ENCODE data around the gene PTPRD. TPM values are rescaled to one million over a fixed set of nuclear protein-coding genes. Genes with fewer than 3 reads are reported as not detected.
"Not testable (repeated sequence)": the region's sequence is repeated elsewhere in the genome, so short reads cannot be mapped to it uniquely, and the experiment has no call there.

PTPRD gene
- total and polyA plus RNA-seq, 4 donors: 97.4 to 229 (median 161) TPM

DNA sequence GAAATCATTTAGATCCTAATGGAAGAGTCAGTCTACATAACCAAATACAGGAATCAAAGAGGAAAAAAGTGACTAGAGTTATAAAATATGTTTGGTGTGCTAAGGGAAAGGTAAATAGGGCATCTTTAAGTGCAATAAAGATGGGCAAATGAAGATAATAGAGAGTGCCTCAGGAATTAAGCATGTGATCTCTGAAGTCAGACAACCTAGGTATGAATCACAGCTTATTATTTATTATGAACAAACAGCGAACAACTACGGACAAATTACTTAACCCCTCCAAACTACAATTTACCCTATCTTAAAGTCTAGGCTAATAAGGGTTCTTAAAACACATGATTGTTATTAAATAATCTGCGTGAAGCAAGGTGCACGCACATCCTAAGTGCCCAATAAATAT is 1903.1 kb downstream of the PTPRD start:
- Histone ChIP-seq H3K4me3 (ENCODE audit: low read depth, low read length) (no peak overlapping the region), H3K9me3 (ENCODE audit: control insufficient read depth, insufficient read depth, low read length) (no peaks in the 10 kb centered on the region), H3K27ac (ENCODE audit: low read depth, low read length) (no peak overlapping the region), H3K4me1 (ENCODE audit: control insufficient read depth, insufficient read depth, low read length) (peaks cover 3% of the 10 kb centered on the region), H3K36me3 (ENCODE audit: control insufficient read depth, insufficient read depth, low read length) (peaks cover 7% of the 10 kb centered on the region), H3K27me3 (ENCODE audit: control insufficient read depth, insufficient read depth, low read length) (no peaks in the 10 kb centered on the region)
- DNase-seq (ENCODE audit: low read depth in 4 of 6, low spot score in 6 of 6): no peak
- WGBS (ENCODE audit: insufficient coverage): no CpG with 5 or more reads among the region's 4 CpGs

- no peak for DNase-seq (ENCODE audit: low read depth in 4 of 6, low spot score in 6 of 6)
- no peaks in the 10 kb centered on the region for H3K27me3 ChIP-seq (ENCODE audit: control insufficient read depth, insufficient read depth, low read length)
- H3K36me3 ChIP-seq (ENCODE audit: control insufficient read depth, insufficient read depth, low read length): peaks cover 7% of the 10 kb centered on the region
- no peaks in the 10 kb centered on the region for H3K9me3 ChIP-seq (ENCODE audit: control insufficient read depth, insufficient read depth, low read length)
- no CpG with 5 or more reads among the region's 1 CpG for WGBS (ENCODE audit: insufficient coverage)
- no peak overlapping the region for H3K27ac ChIP-seq (ENCODE audit: low read depth, low read length)
- peaks cover 3% of the 10 kb centered on the region for H3K4me1 ChIP-seq (ENCODE audit: control insufficient read depth, insufficient read depth, low read length)
- H3K4me3 ChIP-seq (ENCODE audit: low read depth, low read length): no peak overlapping the region
Measured at GRCh38 chr9:8708728-8709127, 1904.1 kb downstream of the PTPRD start.

GRCh38 chr9:8706998-8707397 is 1905.8 kb downstream of the PTPRD start:
- no peaks in the 10 kb centered on the region for H3K27me3 ChIP-seq (ENCODE audit: control insufficient read depth, insufficient read depth, low read length)

GRCh38 chr9:8706531-8706930 is 1906.3 kb downstream of the PTPRD start:
- Histone ChIP-seq H3K27me3 (ENCODE audit: control insufficient read depth, insufficient read depth, low read length) (no peaks in the 10 kb centered on the region), H3K4me3 (ENCODE audit: low read depth, low read length) (no peak overlapping the region), H3K27ac (ENCODE audit: low read depth, low read length) (no peak overlapping the region), H3K36me3 (ENCODE audit: control insufficient read depth, insufficient read depth, low read length) (no peaks in the 10 kb centered on the region), H3K9me3 (ENCODE audit: control insufficient read depth, insufficient read depth, low read length) (no peaks in the 10 kb centered on the region), H3K4me1 (ENCODE audit: control insufficient read depth, insufficient read depth, low read length) (no peaks in the 10 kb centered on the region)
- DNase-seq (ENCODE audit: low read depth in 4 of 6, low spot score in 6 of 6): peak in 2 of 6 donors; percentile 43 to 66
- WGBS (ENCODE audit: insufficient coverage): 36% methylated on average over 3 of the region's 6 CpGs

More at GRCh38 chr9:8706998-8707397, 1905.8 kb downstream of the PTPRD start:
- no peaks in the 10 kb centered on the region for H3K36me3 ChIP-seq (ENCODE audit: control insufficient read depth, insufficient read depth, low read length)
- H3K27ac ChIP-seq (ENCODE audit: low read depth, low read length): no peak overlapping the region
- no peaks in the 10 kb centered on the region for H3K4me1 ChIP-seq (ENCODE audit: control insufficient read depth, insufficient read depth, low read length)
- H3K9me3 ChIP-seq (ENCODE audit: control insufficient read depth, insufficient read depth, low read length): no peaks in the 10 kb centered on the region
- no peak overlapping the region for H3K4me3 ChIP-seq (ENCODE audit: low read depth, low read length)
- WGBS (ENCODE audit: insufficient coverage): no CpG with 5 or more reads among the region's 1 CpG
- DNase-seq (ENCODE audit: low read depth in 4 of 6, low spot score in 6 of 6): no peak

- no peaks in the 10 kb centered on the region for H3K4me1 ChIP-seq (ENCODE audit: control insufficient read depth, insufficient read depth, low read length)
- H3K27me3 ChIP-seq (ENCODE audit: control insufficient read depth, insufficient read depth, low read length): no peaks in the 10 kb centered on the region
- no peak overlapping the region for H3K27ac ChIP-seq (ENCODE audit: low read depth, low read length)
- H3K36me3 ChIP-seq (ENCODE audit: control insufficient read depth, insufficient read depth, low read length): no peaks in the 10 kb centered on the region
- no CpG with 5 or more reads among the region's 4 CpGs for WGBS (ENCODE audit: insufficient coverage)
- H3K4me3 ChIP-seq (ENCODE audit: low read depth, low read length): no peak overlapping the region
- DNase-seq (ENCODE audit: low read depth in 4 of 6, low spot score in 6 of 6): peak in 2 of 6 donors; percentile 30 to 55
- no peaks in the 10 kb centered on the region for H3K9me3 ChIP-seq (ENCODE audit: control insufficient read depth, insufficient read depth, low read length)
Measured at GRCh38 chr9:8705861-8706260, 1906.9 kb downstream of the PTPRD start.

DNA sequence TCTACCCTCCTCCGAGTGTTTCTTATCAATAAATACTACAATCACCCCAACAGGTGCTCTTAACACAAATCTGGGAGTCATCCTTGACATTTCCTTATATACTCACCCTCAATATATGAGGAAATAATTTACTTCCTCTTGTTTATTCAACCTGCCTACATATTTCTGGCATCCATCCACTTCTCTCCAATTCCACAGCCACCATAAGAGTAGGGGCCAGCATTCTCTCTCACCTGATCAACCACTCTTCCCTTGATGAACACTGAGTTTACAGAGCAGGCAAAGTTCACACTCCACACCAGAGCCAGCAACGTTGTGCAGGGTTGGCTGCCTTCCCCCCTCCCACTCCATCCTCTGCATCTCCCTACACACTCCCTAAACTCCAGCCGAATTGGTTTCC is 1908.9 kb downstream of the PTPRD start:
- H3K27me3 ChIP-seq (ENCODE audit: control insufficient read depth, insufficient read depth, low read length): no peaks in the 10 kb centered on the region
- DNase-seq (ENCODE audit: low read depth in 4 of 6, low spot score in 6 of 6): no peak
- no peak overlapping the region for H3K4me3 ChIP-seq (ENCODE audit: low read depth, low read length)
- no peak overlapping the region for H3K27ac ChIP-seq (ENCODE audit: low read depth, low read length)
- H3K9me3 ChIP-seq (ENCODE audit: control insufficient read depth, insufficient read depth, low read length): no peaks in the 10 kb centered on the region
- no peaks in the 10 kb centered on the region for H3K4me1 ChIP-seq (ENCODE audit: control insufficient read depth, insufficient read depth, low read length)
- WGBS (ENCODE audit: insufficient coverage): 70% methylated on average over 2 of the region's 3 CpGs
- no peaks in the 10 kb centered on the region for H3K36me3 ChIP-seq (ENCODE audit: control insufficient read depth, insufficient read depth, low read length)

DNA sequence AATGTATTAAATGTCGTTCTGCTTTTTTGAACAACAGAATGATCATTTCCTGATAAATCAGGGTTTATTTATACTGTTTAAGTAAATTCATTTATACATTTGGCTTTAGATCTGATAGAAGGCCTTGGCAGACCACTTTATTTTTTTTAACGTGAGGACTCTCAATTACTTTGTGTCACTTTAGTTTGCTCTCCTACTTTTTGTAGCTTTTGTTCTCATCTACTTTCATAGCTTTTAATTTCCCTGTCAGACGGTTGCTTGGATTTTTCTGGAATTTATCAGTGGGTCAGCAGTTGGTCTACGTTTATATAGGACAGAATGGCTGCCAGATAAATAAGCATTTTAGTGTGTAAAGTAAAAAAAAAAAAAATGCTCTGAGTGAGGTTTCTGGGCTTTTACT is 1910.9 kb downstream of the PTPRD start:
- Histone ChIP-seq H3K27me3 (ENCODE audit: control insufficient read depth, insufficient read depth, low read length) (no peaks in the 10 kb centered on the region), H3K27ac (ENCODE audit: low read depth, low read length) (no peak overlapping the region), H3K36me3 (ENCODE audit: control insufficient read depth, insufficient read depth, low read length) (no peaks in the 10 kb centered on the region), H3K4me3 (ENCODE audit: low read depth, low read length) (no peak overlapping the region), H3K9me3 (ENCODE audit: control insufficient read depth, insufficient read depth, low read length) (no peaks in the 10 kb centered on the region), H3K4me1 (ENCODE audit: control insufficient read depth, insufficient read depth, low read length) (no peaks in the 10 kb centered on the region)
- 38% methylated on average over 1 of the region's 4 CpGs for WGBS (ENCODE audit: insufficient coverage)
- DNase-seq (ENCODE audit: low read depth in 4 of 6, low spot score in 6 of 6): peak in 1 of 6 donors; percentile 27

DNA sequence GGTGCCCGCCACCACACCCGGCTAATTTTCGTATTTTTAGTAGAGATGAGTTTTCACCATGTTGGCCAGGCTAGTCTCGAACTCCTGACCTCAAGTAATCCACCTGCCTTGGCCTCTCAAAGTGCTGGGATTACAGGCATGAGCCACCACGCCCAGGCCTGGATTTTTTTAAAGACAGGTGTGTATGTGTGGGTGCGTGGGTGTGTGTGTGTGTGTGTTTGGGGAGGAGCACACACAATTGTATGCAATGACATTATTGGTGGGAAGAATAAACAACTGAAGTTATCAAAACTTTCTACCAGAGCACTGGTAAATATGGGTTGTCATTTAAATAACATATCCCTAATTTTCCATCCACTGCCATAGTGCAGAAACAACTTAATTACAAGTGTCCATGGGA is 1915.2 kb downstream of the PTPRD start:
- not testable (repeated sequence) for H3K36me3 ChIP-seq (ENCODE audit: control insufficient read depth, insufficient read depth, low read length); H3K27me3 ChIP-seq (ENCODE audit: control insufficient read depth, insufficient read depth, low read length); DNase-seq (ENCODE audit: low read depth in 4 of 6, low spot score in 6 of 6); H3K27ac ChIP-seq (ENCODE audit: low read depth, low read length); H3K9me3 ChIP-seq (ENCODE audit: control insufficient read depth, insufficient read depth, low read length); H3K4me3 ChIP-seq (ENCODE audit: low read depth, low read length); H3K4me1 ChIP-seq (ENCODE audit: control insufficient read depth, insufficient read depth, low read length)
- 100% methylated on average over 3 of the region's 6 CpGs for WGBS (ENCODE audit: insufficient coverage)

- Histone ChIP-seq H3K4me1 (ENCODE audit: control insufficient read depth, insufficient read depth, low read length) (no peaks in the 10 kb centered on the region), H3K27ac (ENCODE audit: low read depth, low read length) (no peak overlapping the region), H3K27me3 (ENCODE audit: control insufficient read depth, insufficient read depth, low read length) (no peaks in the 10 kb centered on the region), H3K4me3 (ENCODE audit: low read depth, low read length) (no peak overlapping the region), H3K36me3 (ENCODE audit: control insufficient read depth, insufficient read depth, low read length) (no peaks in the 10 kb centered on the region), H3K9me3 (ENCODE audit: control insufficient read depth, insufficient read depth, low read length) (no peaks in the 10 kb centered on the region)
- 100% methylated on average over 1 of the region's 6 CpGs for WGBS (ENCODE audit: insufficient coverage)
- no peak for DNase-seq (ENCODE audit: low read depth in 4 of 6, low spot score in 6 of 6)
Measured at GRCh38 chr9:8696516-8696915, 1916.3 kb downstream of the PTPRD start.

DNA sequence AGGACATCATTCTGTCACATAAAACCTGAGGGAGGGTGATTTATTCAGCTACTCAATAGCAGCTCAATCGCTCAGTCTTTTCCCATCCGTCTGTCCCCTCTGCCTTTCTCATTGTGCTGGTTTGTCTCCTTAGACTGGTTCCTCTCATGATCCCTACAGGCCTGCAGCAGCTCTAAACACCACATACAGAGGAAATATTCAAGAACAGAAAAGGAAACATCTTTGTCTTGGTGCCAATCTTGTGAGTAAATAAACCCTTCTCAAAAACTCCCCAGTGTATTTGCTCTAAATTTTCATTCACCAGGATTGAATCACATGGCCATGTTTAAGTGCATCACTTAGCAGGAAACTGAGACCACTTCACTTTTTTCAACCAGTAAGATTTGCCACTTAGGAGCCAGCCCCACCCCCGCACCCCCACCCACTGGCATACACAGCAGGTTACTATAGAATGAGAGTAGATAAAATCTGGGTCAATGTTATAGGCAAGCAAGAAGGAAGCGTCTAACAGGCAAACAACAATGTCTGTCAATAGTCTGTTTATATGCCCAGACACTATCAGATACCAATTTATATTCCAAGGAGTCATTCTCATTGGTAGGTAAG is 1917.7 kb downstream of the PTPRD start:
- Histone ChIP-seq H3K27ac (ENCODE audit: low read depth, low read length) (no peak overlapping the region), H3K9me3 (ENCODE audit: control insufficient read depth, insufficient read depth, low read length) (no peaks in the 10 kb centered on the region), H3K27me3 (ENCODE audit: control insufficient read depth, insufficient read depth, low read length) (no peaks in the 10 kb centered on the region), H3K4me3 (ENCODE audit: low read depth, low read length) (no peak overlapping the region), H3K4me1 (ENCODE audit: control insufficient read depth, insufficient read depth, low read length) (no peaks in the 10 kb centered on the region), H3K36me3 (ENCODE audit: control insufficient read depth, insufficient read depth, low read length) (no peaks in the 10 kb centered on the region)
- WGBS (ENCODE audit: insufficient coverage): no CpG with 5 or more reads among the region's 4 CpGs
- DNase-seq (ENCODE audit: low read depth in 4 of 6, low spot score in 6 of 6): peak in 2 of 6 donors; percentile 28 to 36

Data from spinal cord (tissue), 10 donors.